WTC11 (cell line): ENCODE measurements around the gene SCIN. TPM values are rescaled to one million over a fixed set of nuclear protein-coding genes. Genes with fewer than 3 reads are reported as not detected.

Experiments
- ATAC-seq: fragments of 200-7000 bp; cut with Tn5 transposase; 2 replicates; pipeline ENCODE4 v1.10.0; 2021; ENCODE audit warnings: mild to moderate bottlenecking, moderate library complexity
- CTCF ChIA-PET: fragments of 300-600 bp; sonication (Branson Sonifier 250); formaldehyde crosslinking; loops from one replicate; lab custom pipeline; 2021; ENCODE audit warnings: antibody characterized with exemption; lab: Charles Lee
- POLR2A ChIA-PET: fragments of 350-600 bp; sonication (Branson Sonifier 250); formaldehyde crosslinking; loops from one replicate; lab custom pipeline; 2021; ENCODE audit warnings: antibody characterized with exemption; lab: Charles Lee
- DNase-seq: peaks from one replicate; pipeline ENCODE4 v3.0.0; 2021; ENCODE audit warnings: low spot score
- H3K27ac Mint-ChIP-seq: 2 replicates; pipeline ENCODE4 v1.8.0; 2021; ENCODE audit warnings: mixed read lengths
- H3K27me3 Mint-ChIP-seq: 2 replicates; pipeline ENCODE4 v1.8.0; 2021; ENCODE audit warnings: low read depth, mild to moderate bottlenecking, moderate library complexity, mixed read lengths
- H3K36me3 Mint-ChIP-seq: 2 replicates; pipeline ENCODE4 v1.8.0; 2021; ENCODE audit warnings: mixed read lengths
- H3K4me1 Mint-ChIP-seq: 2 replicates; pipeline ENCODE4 v1.8.0; 2022; ENCODE audit warnings: mixed read lengths
- H3K4me3 Mint-ChIP-seq: 2 replicates; pipeline ENCODE4 v1.8.0; 2021; ENCODE audit warnings: mild to moderate bottlenecking, moderate library complexity, mixed read lengths
- H3K9me3 Mint-ChIP-seq: 2 replicates; pipeline ENCODE4 v1.8.0; 2021; ENCODE audit warnings: mixed read lengths
- CREM ChIP-seq: sonication (generic); formaldehyde crosslinking; IDR thresholded peaks from 2 replicates; pipeline ENCODE4 v1.8.1; 2022; ENCODE audit warnings: mild to moderate bottlenecking, missing genetic modification reagents, moderate library complexity
- E2F5 ChIP-seq: sonication (generic); formaldehyde crosslinking; IDR thresholded peaks from 2 replicates; pipeline ENCODE4 v1.8.1; 2022; ENCODE audit warnings: mild to moderate bottlenecking, moderate library complexity, missing genetic modification reagents
- ESRRA ChIP-seq: sonication (generic); formaldehyde crosslinking; IDR thresholded peaks from 2 replicates; pipeline ENCODE4 v1.8.1; 2022; ENCODE audit warnings: mild to moderate bottlenecking, missing genetic modification reagents, borderline replicate concordance
- NFE2L1 ChIP-seq: sonication (generic); formaldehyde crosslinking; IDR thresholded peaks from 2 replicates; pipeline ENCODE4 v1.8.1; 2023; ENCODE audit warnings: missing genetic modification reagents
- NFYB ChIP-seq: sonication (generic); formaldehyde crosslinking; conservative IDR thresholded peaks from 2 replicates; pipeline ENCODE4 v1.8.0; 2022; ENCODE audit warnings: low read depth, missing genetic modification reagents
- SMAD4 ChIP-seq: sonication (generic); formaldehyde crosslinking; IDR thresholded peaks from 2 replicates; pipeline ENCODE4 v1.8.0; 2022; ENCODE audit warnings: mild to moderate bottlenecking, missing genetic modification reagents
- SP1 ChIP-seq: sonication (generic); formaldehyde crosslinking; conservative IDR thresholded peaks from 2 replicates; pipeline ENCODE4 v1.8.1; 2022; ENCODE audit warnings: missing genetic modification reagents
- TP53 ChIP-seq: sonication (generic); formaldehyde crosslinking; IDR thresholded peaks from 2 replicates; pipeline ENCODE4 v1.8.1; 2023; ENCODE audit warnings: mild to moderate bottlenecking, missing genetic modification reagents
- ZNF396 ChIP-seq: fragments of 250-450 bp; sonication (Bioruptor Pico); IDR thresholded peaks from 2 replicates; pipeline ENCODE4 v1.8.0; 2021; ENCODE audit warnings: mild to moderate bottlenecking, moderate library complexity, borderline replicate concordance
- ZNF425 ChIP-seq: fragments of 250-450 bp; sonication (Bioruptor Pico); conservative IDR thresholded peaks from 2 replicates; pipeline ENCODE4 v1.9.0; 2021; ENCODE audit warnings: mild to moderate bottlenecking
- ZNF671 ChIP-seq: fragments of 250-450 bp; sonication (Bioruptor Pico); IDR thresholded peaks from 2 replicates; pipeline ENCODE4 v1.8.0; 2021; ENCODE audit warnings: mild to moderate bottlenecking
- total RNA-seq: library from RNA; stranded (reverse); gene quantifications from 3 replicates; pipeline ENCODE4 v1.2.3, GENCODE V29; 2021
- TF ChIP-seq, protein P1 (sequence below): sonication (generic); formaldehyde crosslinking; IDR thresholded peaks from 2 replicates; pipeline ENCODE4 v1.8.1; 2023; ENCODE audit warnings: mild to moderate bottlenecking, missing genetic modification reagents
- TF ChIP-seq, protein P2 (sequence below): sonication (generic); formaldehyde crosslinking; conservative IDR thresholded peaks from 2 replicates; pipeline ENCODE4 v1.8.1; 2022; ENCODE audit warnings: mild to moderate bottlenecking, missing genetic modification reagents
- TF ChIP-seq, protein P3 (sequence below): sonication (generic); formaldehyde crosslinking; IDR thresholded peaks from 2 replicates; pipeline ENCODE4 v1.8.0; 2023; ENCODE audit warnings: mild to moderate bottlenecking, missing genetic modification reagents
- TF ChIP-seq, protein P4 (sequence below): sonication (generic); formaldehyde crosslinking; IDR thresholded peaks from 2 replicates; pipeline ENCODE4 v1.8.0; 2022; ENCODE audit warnings: mild to moderate bottlenecking, missing genetic modification reagents
- TF ChIP-seq, protein P5 (sequence below): sonication (generic); formaldehyde crosslinking; IDR thresholded peaks from 2 replicates; pipeline ENCODE4 v1.8.0; 2022; ENCODE audit warnings: mild to moderate bottlenecking, missing genetic modification reagents

The SCIN gene
- total RNA-seq, 1 experiment from 2014 or later: 0.98 TPM

GRCh38 chr7:12630513-12630819 is 59.9 kb downstream of the SCIN start (continued):
- TF ChIP-seq ZNF396 (CRISPR knock-in tag): no peak

DNA sequence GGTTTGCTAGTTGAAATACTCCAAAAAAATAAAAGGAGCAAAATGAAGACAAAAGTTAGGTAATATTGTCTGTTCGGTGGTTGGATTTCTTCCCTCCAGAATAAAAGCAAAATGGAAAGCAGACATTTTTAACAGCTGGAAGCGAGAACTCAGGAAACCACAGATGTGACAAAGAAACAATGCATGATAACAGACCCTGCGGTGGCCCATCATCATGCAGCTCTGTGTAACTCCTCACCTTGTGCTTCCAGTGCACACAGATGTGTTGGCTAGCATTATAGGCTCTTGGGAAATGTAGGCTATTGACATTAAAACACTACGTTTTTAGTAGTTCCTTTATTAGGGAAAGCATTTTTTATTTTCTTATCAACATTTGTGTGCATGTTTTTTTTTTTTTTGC is 63.1 kb downstream of the SCIN start:
- no peaks in the 10 kb centered on the region for H3K9me3 Mint-ChIP-seq
- no peak for DNase-seq
- TF ChIP-seq ESRRA: no peak
- no peak for TF ChIP-seq ZNF671
- TF ChIP-seq NFE2L1 (CRISPR knock-in tag): no peak
- TF ChIP-seq, protein P1, sequence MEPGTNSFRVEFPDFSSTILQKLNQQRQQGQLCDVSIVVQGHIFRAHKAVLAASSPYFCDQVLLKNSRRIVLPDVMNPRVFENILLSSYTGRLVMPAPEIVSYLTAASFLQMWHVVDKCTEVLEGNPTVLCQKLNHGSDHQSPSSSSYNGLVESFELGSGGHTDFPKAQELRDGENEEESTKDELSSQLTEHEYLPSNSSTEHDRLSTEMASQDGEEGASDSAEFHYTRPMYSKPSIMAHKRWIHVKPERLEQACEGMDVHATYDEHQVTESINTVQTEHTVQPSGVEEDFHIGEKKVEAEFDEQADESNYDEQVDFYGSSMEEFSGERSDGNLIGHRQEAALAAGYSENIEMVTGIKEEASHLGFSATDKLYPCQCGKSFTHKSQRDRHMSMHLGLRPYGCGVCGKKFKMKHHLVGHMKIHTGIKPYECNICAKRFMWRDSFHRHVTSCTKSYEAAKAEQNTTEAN (CRISPR knock-in tag): no peak
- no peak for TF ChIP-seq ZNF425 (CRISPR knock-in tag)
- no peak for TF ChIP-seq SMAD4
- TF ChIP-seq E2F5 (CRISPR knock-in tag): no peak
- TF ChIP-seq, protein P2, sequence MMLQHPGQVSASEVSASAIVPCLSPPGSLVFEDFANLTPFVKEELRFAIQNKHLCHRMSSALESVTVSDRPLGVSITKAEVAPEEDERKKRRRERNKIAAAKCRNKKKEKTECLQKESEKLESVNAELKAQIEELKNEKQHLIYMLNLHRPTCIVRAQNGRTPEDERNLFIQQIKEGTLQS (CRISPR knock-in tag): no peak
- TF ChIP-seq, protein P3, sequence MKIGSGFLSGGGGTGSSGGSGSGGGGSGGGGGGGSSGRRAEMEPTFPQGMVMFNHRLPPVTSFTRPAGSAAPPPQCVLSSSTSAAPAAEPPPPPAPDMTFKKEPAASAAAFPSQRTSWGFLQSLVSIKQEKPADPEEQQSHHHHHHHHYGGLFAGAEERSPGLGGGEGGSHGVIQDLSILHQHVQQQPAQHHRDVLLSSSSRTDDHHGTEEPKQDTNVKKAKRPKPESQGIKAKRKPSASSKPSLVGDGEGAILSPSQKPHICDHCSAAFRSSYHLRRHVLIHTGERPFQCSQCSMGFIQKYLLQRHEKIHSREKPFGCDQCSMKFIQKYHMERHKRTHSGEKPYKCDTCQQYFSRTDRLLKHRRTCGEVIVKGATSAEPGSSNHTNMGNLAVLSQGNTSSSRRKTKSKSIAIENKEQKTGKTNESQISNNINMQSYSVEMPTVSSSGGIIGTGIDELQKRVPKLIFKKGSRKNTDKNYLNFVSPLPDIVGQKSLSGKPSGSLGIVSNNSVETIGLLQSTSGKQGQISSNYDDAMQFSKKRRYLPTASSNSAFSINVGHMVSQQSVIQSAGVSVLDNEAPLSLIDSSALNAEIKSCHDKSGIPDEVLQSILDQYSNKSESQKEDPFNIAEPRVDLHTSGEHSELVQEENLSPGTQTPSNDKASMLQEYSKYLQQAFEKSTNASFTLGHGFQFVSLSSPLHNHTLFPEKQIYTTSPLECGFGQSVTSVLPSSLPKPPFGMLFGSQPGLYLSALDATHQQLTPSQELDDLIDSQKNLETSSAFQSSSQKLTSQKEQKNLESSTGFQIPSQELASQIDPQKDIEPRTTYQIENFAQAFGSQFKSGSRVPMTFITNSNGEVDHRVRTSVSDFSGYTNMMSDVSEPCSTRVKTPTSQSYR (CRISPR knock-in tag): no peak
- TF ChIP-seq, protein P4, sequence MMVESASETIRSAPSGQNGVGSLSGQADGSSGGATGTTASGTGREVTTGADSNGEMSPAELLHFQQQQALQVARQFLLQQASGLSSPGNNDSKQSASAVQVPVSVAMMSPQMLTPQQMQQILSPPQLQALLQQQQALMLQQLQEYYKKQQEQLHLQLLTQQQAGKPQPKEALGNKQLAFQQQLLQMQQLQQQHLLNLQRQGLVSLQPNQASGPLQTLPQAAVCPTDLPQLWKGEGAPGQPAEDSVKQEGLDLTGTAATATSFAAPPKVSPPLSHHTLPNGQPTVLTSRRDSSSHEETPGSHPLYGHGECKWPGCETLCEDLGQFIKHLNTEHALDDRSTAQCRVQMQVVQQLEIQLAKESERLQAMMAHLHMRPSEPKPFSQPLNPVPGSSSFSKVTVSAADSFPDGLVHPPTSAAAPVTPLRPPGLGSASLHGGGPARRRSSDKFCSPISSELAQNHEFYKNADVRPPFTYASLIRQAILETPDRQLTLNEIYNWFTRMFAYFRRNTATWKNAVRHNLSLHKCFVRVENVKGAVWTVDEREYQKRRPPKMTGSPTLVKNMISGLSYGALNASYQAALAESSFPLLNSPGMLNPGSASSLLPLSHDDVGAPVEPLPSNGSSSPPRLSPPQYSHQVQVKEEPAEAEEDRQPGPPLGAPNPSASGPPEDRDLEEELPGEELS (CRISPR knock-in tag): no peak
- no peak for TF ChIP-seq SP1 (CRISPR knock-in tag)
- no peak for TF ChIP-seq CREM (CRISPR knock-in tag)
- no peak for TF ChIP-seq TP53 (CRISPR knock-in tag)
- TF ChIP-seq, protein P5, sequence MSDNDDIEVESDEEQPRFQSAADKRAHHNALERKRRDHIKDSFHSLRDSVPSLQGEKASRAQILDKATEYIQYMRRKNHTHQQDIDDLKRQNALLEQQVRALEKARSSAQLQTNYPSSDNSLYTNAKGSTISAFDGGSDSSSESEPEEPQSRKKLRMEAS (CRISPR knock-in tag): no peak
- TF ChIP-seq NFYB (CRISPR knock-in tag): no peak
- TF ChIP-seq, all 79 proteins: peak for 0
- no peak overlapping the region for H3K4me3 Mint-ChIP-seq
- H3K36me3 Mint-ChIP-seq: no peaks in the 10 kb centered on the region
- peaks cover 10% of the 10 kb centered on the region for H3K4me1 Mint-ChIP-seq
- POLR2A ChIA-PET: interaction anchor here (0.6 kb wide), 1 partner anchor 19 kb away, joined by 3 read pairs; no protein-coding TSS in a partner anchor
- CTCF ChIA-PET: no interaction called here
- no peaks in the 10 kb centered on the region for H3K27me3 Mint-ChIP-seq
- no peak overlapping the region; the same call in 1 of the 2 replicates for H3K27ac Mint-ChIP-seq
- no peak for ATAC-seq
